C1 segment of cervical spinal cord (tissue), 14 donors: Measurements from ENCODE around the gene CALY.
A peak's percentile ranks its signal among the peaks of the same experiment; 100 is the strongest.

ENCODE experiments used
- DNase-seq, 14 donors: peaks; one replicate each; lab custom pipeline; 2025; lab: John Stamatoyannopoulos, UW

CALY gene

GRCh38 chr10:133351408-133352318, 15.0 kb upstream of the CALY start:
- DNase-seq, result no peak

GRCh38 chr10:133350950-133351329, 14.2 kb upstream of the CALY start:
- DNase-seq, result no peak

GRCh38 chr10:133350283-133350949, 13.7 kb upstream of the CALY start:
- DNase-seq, result no peak

GRCh38 chr10:133349577-133350011, 12.9 kb upstream of the CALY start:
- no peak for DNase-seq

GRCh38 chr10:133349160-133349568, 12.5 kb upstream of the CALY start:
- DNase-seq, result no peak

GRCh38 chr10:133347710-133348517, 11.2 kb upstream of the CALY start:
- no peak for DNase-seq

- DNase-seq, result no peak
Measured at GRCh38 chr10:133346413-133346812, 9.7 kb upstream of the CALY start.

- no peak for DNase-seq
Measured at GRCh38 chr10:133344236-133344635, 7.5 kb upstream of the CALY start.

GRCh38 chr10:133343558-133343957, 6.9 kb upstream of the CALY start:
- no peak for DNase-seq

GRCh38 chr10:133342942-133343341, 6.2 kb upstream of the CALY start:
- no peak for DNase-seq

- DNase-seq, result no peak
Measured at GRCh38 chr10:133341983-133342382, 5.3 kb upstream of the CALY start.

- DNase-seq, result no peak
Measured at GRCh38 chr10:133339708-133340380, 3.1 kb upstream of the CALY start.

GRCh38 chr10:133338080-133339071, 1.7 kb upstream of the CALY start:
- DNase-seq, result no peak

GRCh38 chr10:133337370-133337725, 652 bp upstream of the CALY start:
- no peak for DNase-seq

GRCh38 chr10:133336118-133336576, 549 bp downstream of the CALY start:
- no peak for DNase-seq

GRCh38 chr10:133335246-133336117, 1.2 kb downstream of the CALY start:
- peak in 1 of 14 donors; percentile 61 for DNase-seq

- peak in 1 of 14 donors; percentile 43 for DNase-seq
Measured at GRCh38 chr10:133334503-133335245, 2.0 kb downstream of the CALY start.

GRCh38 chr10:133332936-133333699, 3.6 kb downstream of the CALY start:
- no peak for DNase-seq
